H1 (cell line): Measurements from ENCODE around the gene MBP.

ENCODE experiments used
- BRCA1 ChIP-seq: IDR thresholded peaks from 2 replicates; pipeline ENCODE4 v1.6.1; 2012; ENCODE audit warnings: low read depth, low read length, improper control_type of control experiment
- CREB1 ChIP-seq: IDR thresholded peaks from 2 replicates; pipeline ENCODE4 v1.6.1; 2012; ENCODE audit warnings: inconsistent platforms
- EP300 ChIP-seq, 2 experiments: IDR thresholded peaks; 1 replicate in 1 of 2; 2 replicates in 1 of 2; pipeline ENCODE4 v1.6.1; 2011 to 2012; ENCODE audit warnings: low read depth in 2 of 2, low read length in 2 of 2, mild to moderate bottlenecking in 2 of 2, borderline replicate concordance in 1 of 2, inconsistent platforms in 1 of 2, moderate library complexity in 1 of 2
- EZH2 ChIP-seq: fragments of 200-600 bp; sonication (generic); IDR thresholded peaks from 2 replicates; pipeline ENCODE4 v1.7.1; 2012; ENCODE audit warnings: low read depth, mild to moderate bottlenecking, moderate library complexity, low read length, inconsistent platforms; ENCODE audit not compliant: severe bottlenecking
- FOSL1 ChIP-seq: IDR thresholded peaks from 2 replicates; pipeline ENCODE4 v1.6.1; 2011; ENCODE audit warnings: mild to moderate bottlenecking, low read depth, low read length, moderate library complexity; ENCODE audit not compliant: insufficient read depth
- MAFK ChIP-seq: IDR thresholded peaks from 2 replicates; pipeline ENCODE4 v1.6.1; 2012; ENCODE audit warnings: low read depth, mild to moderate bottlenecking, improper control_type of control experiment, low read length
- PHF8 ChIP-seq: fragments of 200-600 bp; sonication (generic); conservative IDR thresholded peaks from 2 replicates; pipeline ENCODE4 v1.7.1; 2012; ENCODE audit warnings: low read depth, mild to moderate bottlenecking, inconsistent platforms, low read length, moderate library complexity
- POLR2A ChIP-seq, 2 experiments: IDR thresholded peaks; 1 replicate in 1 of 2; 2 replicates in 1 of 2; pipeline ENCODE4 v1.6.1; 2011; ENCODE audit warnings: low read depth in 2 of 2, low read length in 2 of 2, mild to moderate bottlenecking in 2 of 2; ENCODE audit errors: control extremely low read depth in 1 of 2
- POLR2AphosphoS5 ChIP-seq: IDR thresholded peaks from 2 replicates; pipeline ENCODE4 v1.6.1; 2011; ENCODE audit warnings: low read depth, low read length
- RFX5 ChIP-seq: IDR thresholded peaks from 2 replicates; pipeline ENCODE4 v1.6.1; 2011; ENCODE audit warnings: low read depth, low read length, improper control_type of control experiment, borderline replicate concordance
- SUZ12 ChIP-seq: fragments of 200-600 bp; sonication (generic); IDR thresholded peaks from 2 replicates; pipeline ENCODE4 v1.6.1; 2012; ENCODE audit warnings: mild to moderate bottlenecking, inconsistent platforms, low read length, moderate library complexity, mixed read lengths
- TAF1 ChIP-seq: IDR thresholded peaks from 2 replicates; pipeline ENCODE4 v1.6.1; 2011; ENCODE audit warnings: mild to moderate bottlenecking, low read depth, low read length
- TF ChIP-seq, protein P1 (sequence below), 3 experiments: IDR thresholded peaks; 1 replicate in 2 of 3; 2 replicates in 1 of 3; pipeline versions ENCODE4 v1.5.1 to v1.6.1; 2011; ENCODE audit warnings: low read length in 3 of 3, mild to moderate bottlenecking in 3 of 3, inconsistent platforms in 2 of 3, low read depth in 1 of 3, moderate library complexity in 1 of 3; ENCODE audit not compliant: insufficient read depth in 1 of 3; ENCODE audit errors: control extremely low read depth in 1 of 3
- TF ChIP-seq, protein P2 (sequence below): fragments of 300-600 bp; sonication (generic); IDR thresholded peaks from 2 replicates; pipeline ENCODE4 v1.7.1; 2012; ENCODE audit warnings: low read length, moderate library complexity, mild to moderate bottlenecking, inconsistent platforms; ENCODE audit not compliant: insufficient replicate concordance

DNA sequence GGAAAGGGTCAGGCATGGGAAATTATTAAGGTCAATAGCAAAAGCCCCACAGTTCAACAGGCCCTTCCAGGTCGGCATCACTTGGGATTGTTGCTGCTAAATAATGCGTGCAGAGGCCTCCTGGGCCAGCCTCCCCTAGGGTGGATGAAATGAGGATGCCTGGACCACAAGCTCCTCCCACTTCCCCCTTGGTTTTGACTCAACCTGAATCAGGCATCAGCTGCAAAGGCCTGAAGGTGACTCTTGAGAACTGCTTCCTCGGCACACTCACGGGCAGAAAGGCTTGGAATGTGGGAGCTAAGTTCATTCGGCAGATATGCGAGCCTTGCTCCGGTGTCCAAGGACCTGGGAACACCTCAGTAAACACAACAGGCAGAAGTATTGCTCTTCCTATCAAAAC lies 69.3 kb downstream of the MBP start:
- TF ChIP-seq, protein P1, sequence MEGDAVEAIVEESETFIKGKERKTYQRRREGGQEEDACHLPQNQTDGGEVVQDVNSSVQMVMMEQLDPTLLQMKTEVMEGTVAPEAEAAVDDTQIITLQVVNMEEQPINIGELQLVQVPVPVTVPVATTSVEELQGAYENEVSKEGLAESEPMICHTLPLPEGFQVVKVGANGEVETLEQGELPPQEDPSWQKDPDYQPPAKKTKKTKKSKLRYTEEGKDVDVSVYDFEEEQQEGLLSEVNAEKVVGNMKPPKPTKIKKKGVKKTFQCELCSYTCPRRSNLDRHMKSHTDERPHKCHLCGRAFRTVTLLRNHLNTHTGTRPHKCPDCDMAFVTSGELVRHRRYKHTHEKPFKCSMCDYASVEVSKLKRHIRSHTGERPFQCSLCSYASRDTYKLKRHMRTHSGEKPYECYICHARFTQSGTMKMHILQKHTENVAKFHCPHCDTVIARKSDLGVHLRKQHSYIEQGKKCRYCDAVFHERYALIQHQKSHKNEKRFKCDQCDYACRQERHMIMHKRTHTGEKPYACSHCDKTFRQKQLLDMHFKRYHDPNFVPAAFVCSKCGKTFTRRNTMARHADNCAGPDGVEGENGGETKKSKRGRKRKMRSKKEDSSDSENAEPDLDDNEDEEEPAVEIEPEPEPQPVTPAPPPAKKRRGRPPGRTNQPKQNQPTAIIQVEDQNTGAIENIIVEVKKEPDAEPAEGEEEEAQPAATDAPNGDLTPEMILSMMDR (IDR thresholded peaks at IDR 0.05; ENCODE audit: control extremely low read depth in 1 of 3, insufficient read depth in 1 of 3, low read depth in 1 of 3, low read length in 3 of 3) = no peak
- TF ChIP-seq BRCA1 = no peak
- no peak for TF ChIP-seq EP300 (IDR thresholded peaks at IDR 0.05; ENCODE audit: borderline replicate concordance in 1 of 2, low read depth in 2 of 2, low read length in 2 of 2)
- no peak for TF ChIP-seq POLR2A (IDR thresholded peaks at IDR 0.05; ENCODE audit: control extremely low read depth in 1 of 2, low read depth in 2 of 2, low read length in 2 of 2)
- TF ChIP-seq MAFK = no peak
- no peak for TF ChIP-seq POLR2AphosphoS5
- TF ChIP-seq EZH2 = no peak
- no peak for TF ChIP-seq SUZ12
- no peak for TF ChIP-seq RFX5
- TF ChIP-seq TAF1 = no peak
- TF ChIP-seq, protein P2, sequence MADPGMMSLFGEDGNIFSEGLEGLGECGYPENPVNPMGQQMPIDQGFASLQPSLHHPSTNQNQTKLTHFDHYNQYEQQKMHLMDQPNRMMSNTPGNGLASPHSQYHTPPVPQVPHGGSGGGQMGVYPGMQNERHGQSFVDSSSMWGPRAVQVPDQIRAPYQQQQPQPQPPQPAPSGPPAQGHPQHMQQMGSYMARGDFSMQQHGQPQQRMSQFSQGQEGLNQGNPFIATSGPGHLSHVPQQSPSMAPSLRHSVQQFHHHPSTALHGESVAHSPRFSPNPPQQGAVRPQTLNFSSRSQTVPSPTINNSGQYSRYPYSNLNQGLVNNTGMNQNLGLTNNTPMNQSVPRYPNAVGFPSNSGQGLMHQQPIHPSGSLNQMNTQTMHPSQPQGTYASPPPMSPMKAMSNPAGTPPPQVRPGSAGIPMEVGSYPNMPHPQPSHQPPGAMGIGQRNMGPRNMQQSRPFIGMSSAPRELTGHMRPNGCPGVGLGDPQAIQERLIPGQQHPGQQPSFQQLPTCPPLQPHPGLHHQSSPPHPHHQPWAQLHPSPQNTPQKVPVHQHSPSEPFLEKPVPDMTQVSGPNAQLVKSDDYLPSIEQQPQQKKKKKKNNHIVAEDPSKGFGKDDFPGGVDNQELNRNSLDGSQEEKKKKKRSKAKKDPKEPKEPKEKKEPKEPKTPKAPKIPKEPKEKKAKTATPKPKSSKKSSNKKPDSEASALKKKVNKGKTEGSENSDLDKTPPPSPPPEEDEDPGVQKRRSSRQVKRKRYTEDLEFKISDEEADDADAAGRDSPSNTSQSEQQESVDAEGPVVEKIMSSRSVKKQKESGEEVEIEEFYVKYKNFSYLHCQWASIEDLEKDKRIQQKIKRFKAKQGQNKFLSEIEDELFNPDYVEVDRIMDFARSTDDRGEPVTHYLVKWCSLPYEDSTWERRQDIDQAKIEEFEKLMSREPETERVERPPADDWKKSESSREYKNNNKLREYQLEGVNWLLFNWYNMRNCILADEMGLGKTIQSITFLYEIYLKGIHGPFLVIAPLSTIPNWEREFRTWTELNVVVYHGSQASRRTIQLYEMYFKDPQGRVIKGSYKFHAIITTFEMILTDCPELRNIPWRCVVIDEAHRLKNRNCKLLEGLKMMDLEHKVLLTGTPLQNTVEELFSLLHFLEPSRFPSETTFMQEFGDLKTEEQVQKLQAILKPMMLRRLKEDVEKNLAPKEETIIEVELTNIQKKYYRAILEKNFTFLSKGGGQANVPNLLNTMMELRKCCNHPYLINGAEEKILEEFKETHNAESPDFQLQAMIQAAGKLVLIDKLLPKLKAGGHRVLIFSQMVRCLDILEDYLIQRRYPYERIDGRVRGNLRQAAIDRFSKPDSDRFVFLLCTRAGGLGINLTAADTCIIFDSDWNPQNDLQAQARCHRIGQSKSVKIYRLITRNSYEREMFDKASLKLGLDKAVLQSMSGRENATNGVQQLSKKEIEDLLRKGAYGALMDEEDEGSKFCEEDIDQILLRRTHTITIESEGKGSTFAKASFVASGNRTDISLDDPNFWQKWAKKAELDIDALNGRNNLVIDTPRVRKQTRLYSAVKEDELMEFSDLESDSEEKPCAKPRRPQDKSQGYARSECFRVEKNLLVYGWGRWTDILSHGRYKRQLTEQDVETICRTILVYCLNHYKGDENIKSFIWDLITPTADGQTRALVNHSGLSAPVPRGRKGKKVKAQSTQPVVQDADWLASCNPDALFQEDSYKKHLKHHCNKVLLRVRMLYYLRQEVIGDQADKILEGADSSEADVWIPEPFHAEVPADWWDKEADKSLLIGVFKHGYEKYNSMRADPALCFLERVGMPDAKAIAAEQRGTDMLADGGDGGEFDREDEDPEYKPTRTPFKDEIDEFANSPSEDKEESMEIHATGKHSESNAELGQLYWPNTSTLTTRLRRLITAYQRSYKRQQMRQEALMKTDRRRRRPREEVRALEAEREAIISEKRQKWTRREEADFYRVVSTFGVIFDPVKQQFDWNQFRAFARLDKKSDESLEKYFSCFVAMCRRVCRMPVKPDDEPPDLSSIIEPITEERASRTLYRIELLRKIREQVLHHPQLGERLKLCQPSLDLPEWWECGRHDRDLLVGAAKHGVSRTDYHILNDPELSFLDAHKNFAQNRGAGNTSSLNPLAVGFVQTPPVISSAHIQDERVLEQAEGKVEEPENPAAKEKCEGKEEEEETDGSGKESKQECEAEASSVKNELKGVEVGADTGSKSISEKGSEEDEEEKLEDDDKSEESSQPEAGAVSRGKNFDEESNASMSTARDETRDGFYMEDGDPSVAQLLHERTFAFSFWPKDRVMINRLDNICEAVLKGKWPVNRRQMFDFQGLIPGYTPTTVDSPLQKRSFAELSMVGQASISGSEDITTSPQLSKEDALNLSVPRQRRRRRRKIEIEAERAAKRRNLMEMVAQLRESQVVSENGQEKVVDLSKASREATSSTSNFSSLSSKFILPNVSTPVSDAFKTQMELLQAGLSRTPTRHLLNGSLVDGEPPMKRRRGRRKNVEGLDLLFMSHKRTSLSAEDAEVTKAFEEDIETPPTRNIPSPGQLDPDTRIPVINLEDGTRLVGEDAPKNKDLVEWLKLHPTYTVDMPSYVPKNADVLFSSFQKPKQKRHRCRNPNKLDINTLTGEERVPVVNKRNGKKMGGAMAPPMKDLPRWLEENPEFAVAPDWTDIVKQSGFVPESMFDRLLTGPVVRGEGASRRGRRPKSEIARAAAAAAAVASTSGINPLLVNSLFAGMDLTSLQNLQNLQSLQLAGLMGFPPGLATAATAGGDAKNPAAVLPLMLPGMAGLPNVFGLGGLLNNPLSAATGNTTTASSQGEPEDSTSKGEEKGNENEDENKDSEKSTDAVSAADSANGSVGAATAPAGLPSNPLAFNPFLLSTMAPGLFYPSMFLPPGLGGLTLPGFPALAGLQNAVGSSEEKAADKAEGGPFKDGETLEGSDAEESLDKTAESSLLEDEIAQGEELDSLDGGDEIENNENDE = no peak
- TF ChIP-seq CREB1 = no peak
- no peak for TF ChIP-seq PHF8
- TF ChIP-seq FOSL1 = no peak
